HepG2 (cell line): Measurements from ENCODE around the gene ENTREP3. TPM values are rescaled to one million over a fixed set of nuclear protein-coding genes. Genes with fewer than 3 reads are reported as not detected.
A peak's percentile ranks its signal among the peaks of the same experiment; 100 is the strongest.

Experiments used
- BATF2 ChIP-seq: sonication (generic); formaldehyde crosslinking; IDR thresholded peaks from 2 replicates; pipeline ENCODE4 v1.8.0; 2022; ENCODE audit warnings: mild to moderate bottlenecking, missing genetic modification reagents, moderate library complexity
- BRCA1 ChIP-seq: sonication (generic); formaldehyde crosslinking; IDR thresholded peaks from 2 replicates; pipeline ENCODE4 v1.4.0; 2020; ENCODE audit warnings: missing genetic modification reagents
- CEBPG ChIP-seq: IDR thresholded peaks from 2 replicates; pipeline ENCODE4 v1.6.1; 2016
- DR1 ChIP-seq: sonication (generic); formaldehyde crosslinking; IDR thresholded peaks from 2 replicates; pipeline ENCODE4 v1.8.0; 2021; ENCODE audit warnings: mild to moderate bottlenecking, missing genetic modification reagents, inconsistent platforms
- ERF ChIP-seq: IDR thresholded peaks from 2 replicates; pipeline ENCODE4 v1.6.1; 2018; ENCODE audit warnings: missing biosample characterization, missing genetic modification reagents
- FOXO1 ChIP-seq: sonication (generic); formaldehyde crosslinking; IDR thresholded peaks from 2 replicates; pipeline ENCODE4 v1.4.0; 2020; ENCODE audit warnings: missing genetic modification reagents
- HNRNPUL1 ChIP-seq: fragments of 200-400 bp; formaldehyde crosslinking; IDR thresholded peaks from 2 replicates; pipeline ENCODE4 v1.6.1; 2017; ENCODE audit warnings: low read depth, mild to moderate bottlenecking, low read length, moderate library complexity
- ISX ChIP-seq: sonication (generic); formaldehyde crosslinking; conservative IDR thresholded peaks from 2 replicates; pipeline ENCODE4 v1.5.0; 2020; ENCODE audit warnings: missing genetic modification reagents
- JUN ChIP-seq: sonication (generic); formaldehyde crosslinking; IDR thresholded peaks from 2 replicates; pipeline ENCODE4 v1.4.0; 2020; ENCODE audit warnings: mild to moderate bottlenecking, missing genetic modification reagents
- KLF15 ChIP-seq: sonication (generic); formaldehyde crosslinking; IDR thresholded peaks from 2 replicates; pipeline ENCODE4 v1.8.1; 2023; ENCODE audit warnings: borderline replicate concordance, mild to moderate bottlenecking, inconsistent platforms, missing genetic modification reagents, mixed read lengths
- KMT2B ChIP-seq: IDR thresholded peaks from 2 replicates; pipeline ENCODE4 v1.6.1; 2016; ENCODE audit warnings: missing genetic modification reagents, missing compliant biosample characterization
- MAF1 ChIP-seq: sonication (generic); formaldehyde crosslinking; IDR thresholded peaks from 2 replicates; pipeline ENCODE4 v1.5.0; 2020; ENCODE audit warnings: missing genetic modification reagents, borderline replicate concordance
- NKX3-1 ChIP-seq: sonication (generic); formaldehyde crosslinking; IDR thresholded peaks from 2 replicates; pipeline ENCODE4 v1.5.0; 2020; ENCODE audit warnings: missing genetic modification reagents
- POLR2G ChIP-seq: fragments of 200-400 bp; formaldehyde crosslinking; IDR thresholded peaks from 2 replicates; pipeline ENCODE4 v1.6.1; 2018; ENCODE audit warnings: mild to moderate bottlenecking, low read depth, low read length, moderate library complexity
- REPIN1 ChIP-seq: sonication (generic); formaldehyde crosslinking; IDR thresholded peaks from 2 replicates; pipeline ENCODE4 v1.8.0; 2022; ENCODE audit warnings: missing genetic modification reagents, low read depth, mild to moderate bottlenecking, borderline replicate concordance
- RFX3 ChIP-seq: IDR thresholded peaks from 2 replicates; pipeline ENCODE4 v1.6.1; 2016; ENCODE audit warnings: missing biosample characterization, missing genetic modification reagents
- SETDB1 ChIP-seq: sonication (generic); formaldehyde crosslinking; IDR thresholded peaks from 2 replicates; pipeline ENCODE4 v1.5.1; 2020; ENCODE audit warnings: missing genetic modification reagents, mild to moderate bottlenecking, borderline replicate concordance
- SNAI1 ChIP-seq: sonication (generic); formaldehyde crosslinking; IDR thresholded peaks from 2 replicates; pipeline ENCODE4 v1.5.0; 2020; ENCODE audit warnings: mild to moderate bottlenecking, missing genetic modification reagents, borderline replicate concordance
- SUZ12 ChIP-seq: fragments of 150-350 bp; IDR thresholded peaks from 2 replicates; pipeline ENCODE4 v1.6.1; 2014; ENCODE audit warnings: low read depth, low read length
- SYNCRIP ChIP-seq: fragments of 200-400 bp; formaldehyde crosslinking; IDR thresholded peaks from 2 replicates; pipeline ENCODE4 v1.6.1; 2018; ENCODE audit warnings: mild to moderate bottlenecking, low read depth, low read length; ENCODE audit not compliant: insufficient read depth
- TEF ChIP-seq: sonication (generic); formaldehyde crosslinking; IDR thresholded peaks from 2 replicates; pipeline ENCODE4 v1.5.0; 2020; ENCODE audit warnings: missing genetic modification reagents
- THAP11 ChIP-seq: IDR thresholded peaks from 2 replicates; pipeline ENCODE4 v1.6.1; 2016; ENCODE audit warnings: missing biosample characterization, missing genetic modification reagents
- ZFY ChIP-seq: sonication (generic); formaldehyde crosslinking; IDR thresholded peaks from 2 replicates; pipeline ENCODE4 v1.4.0; 2020; ENCODE audit warnings: missing genetic modification reagents
- ZIK1 ChIP-seq: sonication (generic); formaldehyde crosslinking; IDR thresholded peaks from 2 replicates; pipeline ENCODE4 v1.5.0; 2020; ENCODE audit warnings: mild to moderate bottlenecking, low read depth, missing genetic modification reagents, borderline replicate concordance
- ZNF253 ChIP-seq: sonication (generic); formaldehyde crosslinking; IDR thresholded peaks from 2 replicates; pipeline ENCODE4 v1.8.0; 2022; ENCODE audit warnings: mild to moderate bottlenecking, missing genetic modification reagents, borderline replicate concordance
- ZNF337 ChIP-seq: sonication (generic); formaldehyde crosslinking; IDR thresholded peaks from 2 replicates; pipeline ENCODE4 v1.5.1; 2020; ENCODE audit warnings: missing genetic modification reagents, low read depth, mild to moderate bottlenecking, borderline replicate concordance
- ZNF382 ChIP-seq: sonication (generic); formaldehyde crosslinking; IDR thresholded peaks from 2 replicates; pipeline ENCODE4 v1.5.0; 2020; ENCODE audit warnings: missing genetic modification reagents, mild to moderate bottlenecking, borderline replicate concordance
- ZNF547 ChIP-seq: sonication (generic); formaldehyde crosslinking; IDR thresholded peaks from 2 replicates; pipeline ENCODE4 v1.5.1; 2020; ENCODE audit warnings: mild to moderate bottlenecking, missing genetic modification reagents
- ZNF569 ChIP-seq: sonication (generic); formaldehyde crosslinking; IDR thresholded peaks from 2 replicates; pipeline ENCODE4 v1.5.0; 2020; ENCODE audit warnings: mild to moderate bottlenecking, missing genetic modification reagents, moderate library complexity, borderline replicate concordance
- ZNF580 ChIP-seq: IDR thresholded peaks from 2 replicates; pipeline ENCODE4 v1.6.1; 2016; ENCODE audit warnings: low read depth, borderline replicate concordance
- ZNF788 ChIP-seq: sonication (generic); formaldehyde crosslinking; IDR thresholded peaks from 2 replicates; pipeline ENCODE4 v1.5.0; 2020; ENCODE audit warnings: mild to moderate bottlenecking, missing genetic modification reagents, borderline replicate concordance
- polyA plus RNA-seq, 8 experiments: library from polyadenylated mRNA; depleted of rRNA in 3 of 8; stranded (reverse) in 7 of 8; unstranded in 1 of 8; fragments of >200 nt; fragmentation: Illumina TruSeq in 4 of 8; extraction: Trizol in 4 of 8; gene quantifications; 2 replicates each; pipeline versions ENCODE4 v1.2.1 to v1.2.3, GENCODE V29; 2011 to 2016; ENCODE audit warnings: low read depth in 4 of 8, missing spikeins in 1 of 8, mixed read lengths in 1 of 8; ENCODE audit not compliant: insufficient read depth in 1 of 8
- total RNA-seq, 5 experiments: library from RNA; depleted of rRNA; stranded (reverse); fragments of >200 nt; fragmentation: Illumina TruSeq; extraction: Trizol; gene quantifications; 2 replicates each; pipeline ENCODE4 v1.2.3, GENCODE V29; 2016; ENCODE audit warnings: low read depth in 1 of 5

ENTREP3 gene
- total and polyA plus RNA-seq, 2 of the 13 experiments (the other 11 are each of a cell fraction or from before 2014, with no cell fraction given) = 4.1 to 9.9 TPM

GRCh38 chr1:155250633-155251449 is 4.4 kb downstream of the ENTREP3 start (continued):
- TF ChIP-seq ZNF382 (CRISPR knock-in tag) (no peak), NKX3-1 (CRISPR knock-in tag) (no peak; the same call in 1 of the 2 replicates), POLR2G (no peak), HNRNPUL1 (no peak), KMT2B (no peak), ZNF580 (CRISPR knock-in tag) (no peak; the same call in 1 of the 2 replicates), ZIK1 (no peak; the same call in 1 of the 2 replicates), RFX3 (CRISPR knock-in tag) (no peak), REPIN1 (no peak; the same call in 1 of the 2 replicates), TEF (CRISPR knock-in tag) (no peak), ZNF253 (CRISPR knock-in tag) (no peak), MAF1 (CRISPR knock-in tag) (0 out of 2 replicates have a peak, but pooled peaks have one; percentile 40), FOXO1 (CRISPR knock-in tag) (no peak), ISX (CRISPR knock-in tag) (no peak), ZNF337 (CRISPR knock-in tag) (no peak), ZNF569 (CRISPR knock-in tag) (no peak), BRCA1 (no peak), ZNF547 (CRISPR knock-in tag) (no peak), CEBPG (CRISPR knock-in tag) (no peak), SYNCRIP (no peak), ZNF788 (CRISPR knock-in tag) (peak; percentile 22; the same call in 1 of the 2 replicates), BATF2 (CRISPR knock-in tag) (no peak), ZFY (CRISPR knock-in tag) (peak; percentile 63), DR1 (CRISPR knock-in tag) (no peak), SNAI1 (CRISPR knock-in tag) (no peak), KLF15 (CRISPR knock-in tag) (no peak), SUZ12 (no peak), THAP11 (CRISPR knock-in tag) (peak; percentile 84), JUN (CRISPR knock-in tag) (no peak), SETDB1 (CRISPR knock-in tag) (no peak), ERF (CRISPR knock-in tag) (peak; percentile 85)
